A172 (cell line): ENCODE measurements around the gene PTCD1. TPM values are rescaled to one million over a fixed set of nuclear protein-coding genes. Genes with fewer than 3 reads are reported as not detected.

Experiments used
- DNase-seq: peaks from one replicate; pipeline ENCODE4 v3.0.0-alpha.2; 2015; ENCODE audit warnings: low spot score
- total RNA-seq: library from RNA; depleted of rRNA; stranded (reverse); fragments of >200 nt; shearing (Covaris generic); gene quantifications from 2 replicates; pipeline ENCODE4 v1.2.3, GENCODE V29; 2014

PTCD1 gene
- total RNA-seq, 1 experiment from 2014 or later: 38.5 TPM

GRCh38 chr7:99408379-99409191 lies 30.0 kb downstream of the PTCD1 start, which contains the start of the genes BUD31 and PDAP1:
Gene BUD31, plus strand, starts transcription at chr7:99408969. Its CDS starts 2,124 bp downstream, at chr7:99411093.
Gene PDAP1, minus strand, starts transcription at chr7:99408597. Its CDS starts 49 bp downstream, at chr7:99408548.
- DNase-seq: peak; percentile 90

- peak; percentile 62 for DNase-seq
Observed at GRCh38 chr7:99407872-99408378, 30.7 kb downstream of the PTCD1 start.

- DNase-seq: no peak
Observed at GRCh38 chr7:99406557-99406956, 32.0 kb downstream of the PTCD1 start.

- no peak for DNase-seq
Observed at GRCh38 chr7:99404977-99405320, 33.6 kb downstream of the PTCD1 start.

GRCh38 chr7:99404235-99404976 lies 34.2 kb downstream of the PTCD1 start:
- DNase-seq: peak; percentile 58

- no peak for DNase-seq
Observed at GRCh38 chr7:99403764-99404163, 34.8 kb downstream of the PTCD1 start.

GRCh38 chr7:99402854-99403253 lies 35.7 kb downstream of the PTCD1 start:
- DNase-seq: no peak

GRCh38 chr7:99399597-99399996 lies 39.0 kb downstream of the PTCD1 start:
- DNase-seq: no peak

GRCh38 chr7:99398891-99399445 lies 39.6 kb downstream of the PTCD1 start:
- no peak for DNase-seq

GRCh38 chr7:99397297-99397983 lies 41.2 kb downstream of the PTCD1 start:
- DNase-seq: no peak

GRCh38 chr7:99396418-99397296 lies 41.9 kb downstream of the PTCD1 start:
- DNase-seq: no peak

GRCh38 chr7:99395616-99396327 lies 42.8 kb downstream of the PTCD1 start:
- DNase-seq: no peak

GRCh38 chr7:99394188-99394502 lies 44.5 kb downstream of the PTCD1 start:
- no peak for DNase-seq

GRCh38 chr7:99393355-99394187 lies 45.0 kb downstream of the PTCD1 start:
- DNase-seq: no peak

- DNase-seq: no peak
Observed at GRCh38 chr7:99392659-99393354, 45.8 kb downstream of the PTCD1 start.

- DNase-seq: no peak
Observed at GRCh38 chr7:99392046-99392445, 46.6 kb downstream of the PTCD1 start.

- DNase-seq: no peak
Observed at GRCh38 chr7:99390941-99391602, 47.5 kb downstream of the PTCD1 start.

- DNase-seq: no peak
Observed at GRCh38 chr7:99389772-99390171, 48.8 kb downstream of the PTCD1 start.
